ENCODE data around the gene ATP5MG. TPM values are rescaled to one million over a fixed set of nuclear protein-coding genes. Genes with fewer than 3 reads are reported as not detected.

ATP5MG gene
- total RNA-seq, 1 donor from 2014 or later: 854 TPM

DNA sequence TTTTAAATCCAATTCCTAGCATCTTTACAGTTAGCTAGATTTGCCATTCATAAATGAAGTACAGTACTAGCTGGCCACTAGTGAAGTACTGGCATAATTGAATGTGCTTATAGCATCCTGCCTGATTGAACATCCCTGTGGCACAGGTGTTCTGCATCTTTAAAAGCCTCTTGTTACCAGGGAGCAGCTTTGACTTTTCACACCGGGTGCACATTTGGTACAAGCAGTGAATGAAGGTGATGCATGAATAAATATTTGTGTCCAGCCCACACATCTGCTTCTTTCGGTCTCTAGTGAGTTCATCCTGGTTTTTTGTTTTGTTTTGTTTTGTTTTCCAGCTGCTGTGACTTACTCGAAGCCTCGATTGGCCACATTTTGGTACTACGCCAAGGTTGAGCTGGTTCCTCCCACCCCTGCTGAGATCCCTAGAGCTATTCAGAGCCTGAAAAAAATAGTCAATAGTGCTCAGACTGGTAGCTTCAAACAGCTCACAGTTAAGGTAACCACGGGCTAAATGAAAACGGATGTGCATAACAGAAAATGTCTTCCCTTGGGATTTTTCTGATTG is 5.3 kb downstream of the ATP5MG start:
- Histone ChIP-seq H3K9me3 (replicated peaks) (no peaks in the 10 kb centered on the region), H3K27ac (replicated peaks) (peak overlapping the region; percentile 3), H3K36me3 (peaks cover 37% of the 10 kb centered on the region), H3K4me3 (no peak overlapping the region), H3K27me3 (ENCODE audit: low read depth) (no peaks in the 10 kb centered on the region), H3K4me1 (peaks cover 94% of the 10 kb centered on the region)
- intact Hi-C loops (cut with micrococcal nuclease): no loop called here
- no peak for TF ChIP-seq CTCF (IDR thresholded peaks at IDR 0.05; ENCODE audit: borderline replicate concordance)
- no peak for DNase-seq

DNA sequence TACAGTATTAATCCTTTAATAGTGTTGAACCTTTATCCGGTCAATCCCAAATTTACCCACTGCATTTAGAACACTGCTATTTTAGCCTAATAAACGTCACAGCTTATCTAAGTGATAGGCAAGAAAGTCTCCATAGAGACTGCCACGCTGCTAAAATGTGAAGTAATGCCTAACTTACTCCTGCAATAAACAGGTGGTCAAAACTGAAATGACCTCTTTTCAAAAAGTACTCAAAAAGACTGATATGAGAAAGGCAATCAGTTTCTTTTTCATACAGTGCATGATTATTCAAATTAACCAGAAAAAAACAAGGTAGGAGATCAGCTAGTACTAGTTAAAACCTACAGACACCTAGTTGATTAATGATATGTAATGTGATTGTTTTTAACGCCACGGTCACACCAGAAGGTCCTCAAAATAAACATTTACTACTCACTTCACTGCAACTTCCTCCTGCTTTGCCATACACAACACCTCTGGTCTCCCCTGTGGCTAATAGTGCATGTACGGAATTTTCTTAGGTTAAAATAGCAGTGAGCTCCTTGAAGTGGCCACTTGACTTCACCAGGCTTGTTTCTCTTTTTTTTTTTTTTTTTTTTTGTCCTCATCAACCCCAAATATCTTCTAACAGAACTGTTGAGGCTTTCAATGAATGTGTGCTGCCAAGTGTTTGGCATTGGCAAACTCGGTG is 8.8 kb downstream of the ATP5MG start:
- DNase-seq: no peak
- Histone ChIP-seq H3K27me3 (ENCODE audit: low read depth) (no peaks in the 10 kb centered on the region), H3K36me3 (peaks cover 56% of the 10 kb centered on the region), H3K4me1 (peaks cover 59% of the 10 kb centered on the region), H3K9me3 (replicated peaks) (no peaks in the 10 kb centered on the region), H3K4me3 (peak overlapping the region; percentile 26), H3K27ac (replicated peaks) (peak overlapping the region; percentile 46)
- no peak for TF ChIP-seq CTCF (IDR thresholded peaks at IDR 0.05; ENCODE audit: borderline replicate concordance)
- intact Hi-C loops (cut with micrococcal nuclease): no loop called here

- H3K9me3 ChIP-seq (replicated peaks): no peaks in the 10 kb centered on the region
- peak overlapping the region; percentile 46 for H3K27ac ChIP-seq (replicated peaks)
- peaks cover 58% of the 10 kb centered on the region for H3K4me1 ChIP-seq
- intact Hi-C loops (cut with micrococcal nuclease): no loop called here
- H3K27me3 ChIP-seq (ENCODE audit: low read depth): no peaks in the 10 kb centered on the region
- TF ChIP-seq CTCF (IDR thresholded peaks at IDR 0.05; ENCODE audit: borderline replicate concordance): no peak
- no peak overlapping the region for H3K4me3 ChIP-seq
- DNase-seq: no peak
- peaks cover 48% of the 10 kb centered on the region for H3K36me3 ChIP-seq
Measured at GRCh38 chr11:118411530-118411929, 10.1 kb downstream of the ATP5MG start.

DNA sequence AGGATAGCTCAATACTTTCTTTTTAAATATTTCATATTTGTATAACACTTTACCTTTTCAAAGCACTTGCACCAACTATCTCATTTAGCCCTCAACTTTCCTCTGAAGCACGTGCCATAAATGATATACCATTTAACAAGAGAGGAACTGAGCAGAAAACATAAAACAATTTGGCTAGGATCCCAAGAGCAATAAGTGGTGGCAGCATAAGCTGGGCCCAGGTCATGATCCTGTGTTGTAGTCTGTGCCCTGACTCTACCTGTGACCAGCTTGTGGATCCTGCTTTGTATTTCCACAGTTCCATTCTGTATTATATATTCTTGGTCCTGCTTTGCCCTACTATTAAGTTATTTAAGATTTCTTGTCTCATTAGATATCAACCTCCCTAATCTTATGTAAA is 11.5 kb downstream of the ATP5MG start:
- Histone ChIP-seq H3K4me1 (peaks cover 44% of the 10 kb centered on the region), H3K36me3 (peaks cover 34% of the 10 kb centered on the region), H3K27ac (replicated peaks) (no peak overlapping the region), H3K9me3 (replicated peaks) (no peaks in the 10 kb centered on the region), H3K4me3 (no peak overlapping the region), H3K27me3 (ENCODE audit: low read depth) (no peaks in the 10 kb centered on the region)
- DNase-seq: no peak
- intact Hi-C loops (cut with micrococcal nuclease): no loop called here
- no peak for TF ChIP-seq CTCF (IDR thresholded peaks at IDR 0.05; ENCODE audit: borderline replicate concordance)

GRCh38 chr11:118415062-118415738 is 13.8 kb downstream of the ATP5MG start:
- H3K36me3 ChIP-seq: peaks cover 21% of the 10 kb centered on the region
- H3K4me3 ChIP-seq: no peak overlapping the region
- H3K4me1 ChIP-seq: peaks cover 21% of the 10 kb centered on the region
- no peak for TF ChIP-seq CTCF (IDR thresholded peaks at IDR 0.05; ENCODE audit: borderline replicate concordance)
- no peaks in the 10 kb centered on the region for H3K27me3 ChIP-seq (ENCODE audit: low read depth)
- peak overlapping the region; percentile 10 for H3K27ac ChIP-seq (replicated peaks)
- no peak for DNase-seq
- no peaks in the 10 kb centered on the region for H3K9me3 ChIP-seq (replicated peaks)
- intact Hi-C loops (cut with micrococcal nuclease): no loop called here

Data from left ventricle myocardium inferior (tissue), 1 donor.